ENCODE results near the gene PRRC1. TPM values are rescaled to one million over a fixed set of nuclear protein-coding genes. Genes with fewer than 3 reads are reported as not detected.

PRRC1 gene
- total and polyA plus RNA-seq, 12 donors, result 19.1 to 128 (median 47.8) TPM

DNA sequence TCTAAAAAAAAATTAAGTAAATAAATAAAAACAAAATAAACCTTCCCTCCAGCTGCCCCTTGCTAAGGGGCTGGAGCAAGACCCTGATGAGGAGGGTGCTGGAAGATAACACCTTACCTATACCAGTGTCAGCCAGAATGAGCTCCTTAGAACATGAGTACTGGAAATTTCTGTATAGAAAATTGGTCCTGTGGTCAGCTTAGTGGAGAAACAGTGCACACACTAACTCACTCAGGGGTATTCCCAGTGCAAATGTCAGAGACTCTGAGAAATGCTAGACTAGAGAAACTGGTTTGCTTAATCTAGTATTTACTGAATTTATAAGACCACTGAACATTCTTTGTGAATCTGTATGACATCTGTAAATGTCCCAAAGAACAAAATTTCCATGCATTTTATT lies 69.4 kb downstream of the PRRC1 start:
- intact Hi-C loops (cut with DNase I), result no loop called here
- no peak overlapping the region for H3K27ac ChIP-seq
- no peaks in the 10 kb centered on the region for H3K36me3 ChIP-seq (replicated peaks in 1 of 2)
- no peak overlapping the region for H3K4me3 ChIP-seq
- no peak for DNase-seq
- no peaks in the 10 kb centered on the region for H3K9me3 ChIP-seq (replicated peaks in 1 of 3)
- TF ChIP-seq, protein P1, sequence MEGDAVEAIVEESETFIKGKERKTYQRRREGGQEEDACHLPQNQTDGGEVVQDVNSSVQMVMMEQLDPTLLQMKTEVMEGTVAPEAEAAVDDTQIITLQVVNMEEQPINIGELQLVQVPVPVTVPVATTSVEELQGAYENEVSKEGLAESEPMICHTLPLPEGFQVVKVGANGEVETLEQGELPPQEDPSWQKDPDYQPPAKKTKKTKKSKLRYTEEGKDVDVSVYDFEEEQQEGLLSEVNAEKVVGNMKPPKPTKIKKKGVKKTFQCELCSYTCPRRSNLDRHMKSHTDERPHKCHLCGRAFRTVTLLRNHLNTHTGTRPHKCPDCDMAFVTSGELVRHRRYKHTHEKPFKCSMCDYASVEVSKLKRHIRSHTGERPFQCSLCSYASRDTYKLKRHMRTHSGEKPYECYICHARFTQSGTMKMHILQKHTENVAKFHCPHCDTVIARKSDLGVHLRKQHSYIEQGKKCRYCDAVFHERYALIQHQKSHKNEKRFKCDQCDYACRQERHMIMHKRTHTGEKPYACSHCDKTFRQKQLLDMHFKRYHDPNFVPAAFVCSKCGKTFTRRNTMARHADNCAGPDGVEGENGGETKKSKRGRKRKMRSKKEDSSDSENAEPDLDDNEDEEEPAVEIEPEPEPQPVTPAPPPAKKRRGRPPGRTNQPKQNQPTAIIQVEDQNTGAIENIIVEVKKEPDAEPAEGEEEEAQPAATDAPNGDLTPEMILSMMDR (IDR thresholded peaks at IDR 0.05), result no peak
- no peak for TF ChIP-seq POLR2A (IDR thresholded peaks at IDR 0.05)
- H3K4me1 ChIP-seq (replicated peaks in 1 of 2), result no peaks in the 10 kb centered on the region
- no peaks in the 10 kb centered on the region for H3K27me3 ChIP-seq

- Histone ChIP-seq H3K4me3 (no peak overlapping the region), H3K36me3 (replicated peaks in 1 of 2) (no peaks in the 10 kb centered on the region), H3K27ac (no peak overlapping the region), H3K9me3 (replicated peaks in 1 of 3) (no peaks in the 10 kb centered on the region), H3K27me3 (no peaks in the 10 kb centered on the region), H3K4me1 (replicated peaks in 1 of 2) (no peaks in the 10 kb centered on the region)
- DNase-seq, result no peak
- 70 to 76% (median 73%) methylated on average over 4 of the region's 4 CpGs for WGBS, 4 donors
- intact Hi-C loops (cut with DNase I), result no loop called here
- TF ChIP-seq POLR2A (IDR thresholded peaks at IDR 0.05), result no peak
- TF ChIP-seq, protein P1 (IDR thresholded peaks at IDR 0.05), result no peak
Observed at GRCh38 chr5:127587246-127587917, 69.9 kb downstream of the PRRC1 start.

DNA sequence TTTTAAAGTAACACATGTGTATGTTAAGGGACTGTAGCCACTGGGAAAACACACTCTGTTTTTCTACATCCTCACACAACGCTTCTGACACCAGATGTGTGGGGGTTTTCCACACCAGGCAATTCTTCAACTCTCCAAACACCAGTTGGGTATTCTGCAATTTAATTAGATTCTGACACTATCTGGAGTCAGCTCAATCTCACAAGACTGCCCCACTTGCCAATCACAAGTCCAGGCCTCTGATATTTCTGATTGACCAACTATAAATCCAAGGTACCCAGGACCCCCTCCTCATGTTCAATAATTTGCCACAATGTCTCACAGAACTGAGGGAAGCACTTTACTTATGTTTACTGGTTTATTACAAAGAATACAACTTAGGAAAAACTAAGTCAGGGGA lies 70.9 kb downstream of the PRRC1 start:
- Histone ChIP-seq H3K27me3 (no peaks in the 10 kb centered on the region), H3K4me3 (no peak overlapping the region), H3K9me3 (replicated peaks in 1 of 3) (no peaks in the 10 kb centered on the region), H3K36me3 (replicated peaks in 1 of 2) (no peaks in the 10 kb centered on the region), H3K4me1 (replicated peaks in 1 of 2) (no peaks in the 10 kb centered on the region), H3K27ac (no peak overlapping the region)
- no peak for DNase-seq
- 81 to 100% (median 88%) methylated on average over 1 of the region's 1 CpG for WGBS, 4 donors
- intact Hi-C loops (cut with DNase I), result no loop called here
- TF ChIP-seq, protein P1 (IDR thresholded peaks at IDR 0.05), result no peak
- TF ChIP-seq POLR2A (IDR thresholded peaks at IDR 0.05), result no peak

GRCh38 chr5:127589309-127590030 lies 72.0 kb downstream of the PRRC1 start:
- Histone ChIP-seq H3K9me3 (replicated peaks in 1 of 3) (no peaks in the 10 kb centered on the region), H3K36me3 (replicated peaks in 1 of 2) (no peaks in the 10 kb centered on the region), H3K4me1 (replicated peaks in 1 of 2) (no peaks in the 10 kb centered on the region), H3K27ac (no peak overlapping the region), H3K4me3 (no peak overlapping the region), H3K27me3 (no peaks in the 10 kb centered on the region)
- no peak for DNase-seq
- intact Hi-C loops (cut with DNase I), result no loop called here
- 77 to 85% (median 79%) methylated on average over 12 of the region's 12 CpGs for WGBS, 4 donors
- no peak for TF ChIP-seq POLR2A (IDR thresholded peaks at IDR 0.05)
- TF ChIP-seq, protein P1 (IDR thresholded peaks at IDR 0.05), result no peak

Data from adrenal gland (tissue), 12 donors.